IPS-18c (cell line): Measurements from ENCODE around the gene SERPINA4.
"Not testable (repeated sequence)": the region's sequence is repeated elsewhere in the genome, so short reads cannot be mapped to it uniquely, and the experiment has no call there.

ENCODE experiments used
- H3K4me3 ChIP-seq: 2 replicates; pipeline ENCODE4 v1.7.0; 2013; ENCODE audit warnings: low read depth, mild to moderate bottlenecking, low read length, moderate library complexity; ENCODE audit not compliant: insufficient read depth
- H3K9me3 ChIP-seq: one replicate; pipeline ENCODE4 v1.6.1; 2013; ENCODE audit warnings: mild to moderate bottlenecking, low read length, moderate library complexity; ENCODE audit not compliant: control insufficient read depth, insufficient read depth

SERPINA4 gene

DNA sequence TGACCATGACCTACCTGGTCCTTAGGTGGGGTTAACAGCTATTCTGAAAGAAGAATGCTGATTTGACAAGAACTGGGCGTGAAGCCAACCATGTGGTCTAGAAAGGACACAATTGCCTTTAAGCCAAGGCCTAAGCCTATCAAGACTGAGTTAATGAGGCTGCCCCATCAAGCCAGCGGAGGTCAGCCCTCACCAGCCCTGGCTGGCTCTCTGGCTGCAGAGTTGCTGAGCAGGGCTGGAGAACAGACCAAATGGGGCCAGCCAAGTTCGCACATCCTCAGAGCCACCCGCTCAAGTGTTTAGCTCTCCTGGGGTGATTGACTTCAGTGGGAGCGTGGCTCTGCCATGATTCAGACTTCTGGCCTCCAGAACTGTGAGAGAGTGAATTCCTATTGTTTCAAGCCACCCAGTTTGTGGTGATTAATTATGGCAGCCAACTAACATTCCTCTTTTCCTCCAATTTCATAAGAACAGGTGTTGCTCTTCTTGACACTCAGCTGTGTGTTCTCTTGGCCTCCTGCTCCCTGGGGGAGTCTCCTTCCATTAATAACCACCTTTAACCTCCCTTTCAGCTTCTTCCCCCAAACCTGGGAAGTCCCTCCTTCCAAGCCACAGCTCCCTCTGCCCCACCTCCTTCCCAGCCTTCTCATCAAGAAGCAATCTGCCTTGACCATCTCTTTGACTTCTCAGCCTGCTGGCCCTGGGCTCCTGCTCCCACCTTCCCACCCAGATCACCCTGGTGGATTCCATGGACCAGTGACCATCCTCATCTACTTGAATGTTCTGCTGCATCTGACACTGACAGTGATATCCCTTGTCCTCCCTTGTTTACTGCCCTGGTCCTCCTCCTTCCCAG lies 14.7 kb downstream of the SERPINA4 start:
- peaks cover 6% of the 10 kb centered on the region for H3K9me3 ChIP-seq
- no peak overlapping the region for H3K4me3 ChIP-seq

GRCh38 chr14:94577472-94577871 lies 16.2 kb downstream of the SERPINA4 start:
- H3K4me3 ChIP-seq, H3K9me3 ChIP-seq: not testable (repeated sequence)

DNA sequence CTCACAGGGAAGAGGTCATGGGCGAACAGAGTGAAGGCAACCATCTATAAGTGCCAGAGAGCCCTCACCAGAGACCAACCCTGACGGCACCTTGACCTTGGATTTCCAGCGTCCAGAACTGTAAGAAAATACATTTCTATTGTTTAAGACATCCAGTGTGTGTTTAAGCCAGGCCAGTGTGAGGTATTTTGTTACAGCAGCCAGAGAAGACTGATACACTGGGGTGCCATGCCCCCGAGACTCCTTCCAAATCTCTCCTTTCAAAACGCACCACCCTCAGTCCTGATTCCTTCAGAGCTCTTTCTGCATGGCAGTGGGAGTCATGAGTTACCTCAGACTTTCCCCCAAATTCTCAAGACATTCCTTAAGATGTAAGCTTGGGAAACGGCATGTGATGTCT lies 17.5 kb downstream of the SERPINA4 start:
- peaks cover 6% of the 10 kb centered on the region for H3K9me3 ChIP-seq
- H3K4me3 ChIP-seq: no peak overlapping the region

DNA sequence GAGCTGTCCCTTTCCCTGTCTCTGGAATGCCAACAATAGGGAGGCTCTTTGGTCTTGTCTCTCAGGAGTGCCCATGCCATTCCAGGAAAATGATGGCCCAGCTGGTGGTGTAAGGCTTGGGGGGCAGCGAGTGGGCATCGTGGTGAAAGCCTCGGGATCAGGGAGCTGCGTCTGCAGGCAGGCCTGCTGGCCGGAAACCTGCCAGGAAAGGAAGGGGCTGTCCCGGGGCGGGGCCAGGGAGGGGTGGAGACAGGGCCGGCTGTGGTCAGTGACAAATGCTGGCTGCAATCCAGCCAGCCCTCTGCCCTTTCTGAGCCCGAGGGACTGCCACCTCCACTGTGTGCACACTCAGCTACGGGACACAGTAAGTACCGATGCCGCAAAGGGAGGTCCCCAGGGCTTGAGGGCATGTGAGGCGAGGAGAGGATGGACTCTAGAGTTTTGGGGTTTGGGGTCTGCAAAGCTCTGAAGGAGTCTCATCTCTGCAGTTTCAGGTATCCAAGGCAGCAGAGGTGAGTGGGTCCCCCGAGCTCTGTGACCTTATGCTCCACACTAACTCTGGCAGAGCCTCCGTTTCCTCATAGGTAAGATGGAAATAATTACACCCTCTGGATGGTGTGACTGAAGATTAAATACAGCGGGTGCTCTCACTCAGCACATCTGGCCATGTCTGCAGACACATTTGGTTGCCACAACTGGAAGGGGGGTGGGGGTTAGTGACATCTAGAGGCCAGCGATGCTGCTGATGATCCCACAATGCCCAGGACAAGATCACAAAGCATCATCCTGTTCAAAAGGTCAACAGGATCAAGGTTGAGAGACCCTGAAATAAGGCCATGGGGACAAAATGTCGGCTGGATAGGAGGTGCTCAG lies 20.1 kb downstream of the SERPINA4 start, which contains the start of gene SERPINA5:
SERPINA5 (plus strand) TSS at position 300 of the 873 bp plus-strand sequence. CDS start 5,937 bp downstream, outside the sequence.
- Histone ChIP-seq H3K4me3 (no peak within 1 kb of the TSS; the same call in 1 of the 2 replicates), H3K9me3 (peaks cover 4% of the 10 kb centered on the region)

- Histone ChIP-seq H3K9me3 (peaks cover 4% of the 10 kb centered on the region), H3K4me3 (no peak overlapping the region)
Observed at GRCh38 chr14:94582199-94582750, 21.0 kb downstream of the SERPINA4 start.

DNA sequence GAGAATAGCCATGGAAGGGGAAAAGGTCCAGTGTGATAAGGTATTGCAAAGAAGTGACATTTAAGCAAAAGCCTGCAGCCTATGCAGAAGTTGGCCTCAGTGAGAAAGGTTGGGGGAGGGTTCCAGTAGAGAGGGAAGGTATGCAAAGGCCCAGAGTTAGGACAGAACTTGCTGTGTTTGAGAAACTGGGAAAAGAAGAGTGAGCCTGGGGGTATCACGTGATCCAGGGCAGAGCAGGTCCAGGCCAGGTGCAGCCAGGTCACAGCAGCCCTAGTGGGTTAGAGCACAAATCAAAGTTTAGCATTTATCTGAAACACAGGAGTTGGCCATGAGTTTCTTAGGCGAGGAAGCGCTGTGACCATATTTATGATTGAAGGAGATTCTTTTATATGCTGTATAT lies 21.6 kb downstream of the SERPINA4 start:
- Histone ChIP-seq H3K4me3 (no peak overlapping the region), H3K9me3 (peaks cover 4% of the 10 kb centered on the region)

GRCh38 chr14:94583557-94583956 lies 22.3 kb downstream of the SERPINA4 start:
- Histone ChIP-seq H3K9me3 (peaks cover 4% of the 10 kb centered on the region), H3K4me3 (no peak overlapping the region)

DNA sequence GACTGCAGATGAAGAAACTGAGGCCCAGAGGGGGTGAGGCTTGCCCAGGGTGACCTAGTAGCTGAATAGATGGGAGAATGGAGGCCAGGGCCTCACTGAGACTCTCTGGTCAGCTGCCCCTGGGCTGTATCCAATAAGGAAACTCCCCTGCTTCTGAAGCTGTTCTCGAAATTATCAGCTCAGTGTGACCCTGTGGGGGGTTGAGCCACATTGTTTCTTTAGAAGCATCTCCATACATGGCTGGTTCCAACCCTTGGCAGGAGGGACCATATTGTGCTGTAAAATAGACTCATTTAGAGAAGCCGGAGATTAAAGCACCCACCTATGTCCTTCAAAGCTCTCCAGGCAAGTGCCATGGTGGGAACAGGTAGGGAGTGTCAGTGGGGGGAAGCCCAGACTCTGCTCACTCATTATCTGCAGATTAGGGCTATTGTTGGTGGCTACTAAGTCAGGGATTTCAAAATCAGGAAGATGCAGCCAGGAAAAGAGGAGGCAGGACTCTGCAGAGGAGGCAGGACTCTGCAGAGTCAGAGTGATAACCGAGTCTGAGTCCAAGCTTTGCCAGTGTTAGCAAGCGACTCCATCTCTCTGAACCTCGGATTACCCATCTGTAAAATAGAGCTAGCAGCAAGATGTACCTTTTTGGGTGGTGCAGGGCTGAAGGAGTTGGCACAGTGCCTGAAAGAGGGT lies 23.5 kb downstream of the SERPINA4 start:
- no peak overlapping the region for H3K4me3 ChIP-seq
- H3K9me3 ChIP-seq: peaks cover 2% of the 10 kb centered on the region

DNA sequence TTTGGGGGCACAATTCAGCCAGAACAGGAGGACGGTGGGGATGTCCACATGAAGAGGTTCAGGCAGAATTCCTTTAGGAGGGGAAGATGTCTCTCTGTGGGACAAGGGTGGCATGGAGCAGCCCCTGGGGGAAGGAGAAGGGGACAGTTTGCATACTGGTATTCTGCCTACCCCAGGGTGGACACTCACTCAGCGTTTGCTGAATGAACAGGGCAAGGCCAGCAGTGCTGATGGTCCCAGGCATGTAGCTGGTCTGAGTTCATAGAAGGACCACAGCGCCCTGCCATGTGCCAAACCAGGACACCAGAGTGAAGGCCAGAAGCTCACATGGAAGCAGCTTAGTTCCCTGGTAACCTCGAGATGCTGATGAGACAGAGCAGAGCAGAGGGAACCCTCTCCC lies 25.4 kb downstream of the SERPINA4 start:
- peaks cover 2% of the 10 kb centered on the region for H3K9me3 ChIP-seq
- no peak overlapping the region for H3K4me3 ChIP-seq

GRCh38 chr14:94588311-94588710 lies 27.1 kb downstream of the SERPINA4 start:
- no peak overlapping the region for H3K4me3 ChIP-seq
- H3K9me3 ChIP-seq: peaks cover 2% of the 10 kb centered on the region

GRCh38 chr14:94591073-94591472 lies 29.8 kb downstream of the SERPINA4 start:
- Histone ChIP-seq H3K4me3 (no peak overlapping the region), H3K9me3 (peaks cover 2% of the 10 kb centered on the region)

DNA sequence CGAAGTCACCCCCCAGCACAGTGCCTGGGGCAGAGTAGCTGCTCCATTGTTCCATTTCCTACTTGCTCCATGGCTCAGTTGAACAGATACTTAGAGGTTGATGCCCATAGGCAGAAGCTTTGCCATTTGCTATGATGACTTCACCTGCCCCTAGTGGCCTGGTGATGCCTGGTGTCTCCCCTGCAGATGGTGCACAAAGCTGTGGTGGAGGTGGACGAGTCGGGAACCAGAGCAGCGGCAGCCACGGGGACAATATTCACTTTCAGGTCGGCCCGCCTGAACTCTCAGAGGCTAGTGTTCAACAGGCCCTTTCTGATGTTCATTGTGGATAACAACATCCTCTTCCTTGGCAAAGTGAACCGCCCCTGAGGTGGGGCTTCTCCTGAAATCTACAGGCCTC lies 30.6 kb downstream of the SERPINA4 start:
- Histone ChIP-seq H3K9me3 (peaks cover 2% of the 10 kb centered on the region), H3K4me3 (no peak overlapping the region)

DNA sequence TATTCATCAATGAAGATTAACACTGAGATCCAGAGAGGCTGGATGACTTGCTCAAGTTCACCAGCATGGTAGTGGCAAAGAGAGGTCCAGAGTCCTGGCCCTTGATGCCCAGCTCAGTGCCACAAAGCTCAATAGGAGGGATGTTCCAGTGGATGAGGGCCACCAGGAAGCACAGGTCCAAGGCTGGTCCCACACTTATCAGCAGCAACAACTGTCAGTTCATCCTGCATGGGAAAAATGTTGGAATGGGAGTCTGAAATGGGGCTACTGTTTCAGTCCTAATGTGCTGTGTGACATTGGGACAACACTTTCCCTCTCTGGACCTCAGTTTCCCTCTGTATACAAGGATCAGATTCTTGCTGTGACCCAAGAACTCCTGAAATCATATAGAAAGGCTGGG lies 31.2 kb downstream of the SERPINA4 start:
- Histone ChIP-seq H3K9me3 (peaks cover 2% of the 10 kb centered on the region), H3K4me3 (no peak overlapping the region)

DNA sequence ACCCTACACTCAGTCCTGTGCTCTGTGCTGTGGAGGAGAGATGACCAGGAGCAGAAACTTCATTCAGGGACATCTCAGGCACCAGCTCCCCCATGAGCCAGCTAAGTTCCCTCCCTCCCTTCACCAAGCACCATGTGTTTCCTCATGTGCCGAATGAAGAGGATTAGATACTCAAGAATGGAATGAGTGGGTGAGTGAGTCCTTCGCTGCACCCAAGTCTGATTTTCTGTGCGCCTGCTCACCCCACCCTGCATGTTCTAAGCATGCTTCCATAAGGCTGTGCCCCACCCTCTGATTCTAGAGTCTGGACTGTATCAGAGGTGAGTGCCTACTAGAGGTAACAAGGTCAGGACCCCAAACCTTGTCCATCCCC lies 32.1 kb downstream of the SERPINA4 start:
- H3K4me3 ChIP-seq: no peak overlapping the region
- H3K9me3 ChIP-seq: peaks cover 2% of the 10 kb centered on the region

DNA sequence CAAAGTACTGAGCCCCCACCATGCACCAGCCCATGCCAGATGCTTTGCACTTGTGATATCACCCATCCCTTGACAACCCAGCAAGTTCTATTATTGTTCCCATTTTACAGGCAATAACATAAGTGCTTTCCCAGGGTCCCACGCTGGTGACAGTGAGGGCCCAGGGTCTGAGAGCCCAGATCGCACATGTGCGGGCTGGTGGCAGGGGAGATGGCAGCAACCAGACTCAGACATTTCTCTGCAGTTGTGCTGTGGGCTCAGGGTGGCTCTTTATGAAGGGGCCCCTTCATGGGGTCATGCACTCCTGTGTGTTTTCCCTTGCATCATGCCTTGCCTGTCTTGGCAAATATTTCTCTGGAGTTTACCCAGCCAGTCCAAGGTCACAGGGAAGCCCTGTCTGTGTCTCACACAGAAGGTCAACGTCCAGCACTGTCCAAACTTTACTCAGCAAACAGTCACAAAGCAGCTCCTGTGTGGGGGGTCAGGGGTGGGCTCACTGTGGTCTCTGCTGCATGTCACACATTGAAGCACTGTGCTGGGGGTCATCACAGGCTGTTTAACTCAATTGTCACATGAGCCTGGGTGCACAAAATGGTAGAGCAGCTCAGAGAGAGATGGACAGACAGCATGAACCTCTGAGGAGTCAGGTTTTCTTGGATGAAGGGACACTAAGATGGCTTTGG lies 32.6 kb downstream of the SERPINA4 start:
- H3K4me3 ChIP-seq: no peak overlapping the region

GRCh38 chr14:94594441-94594840 lies 33.2 kb downstream of the SERPINA4 start:
- Histone ChIP-seq H3K9me3 (peaks cover 2% of the 10 kb centered on the region), H3K4me3 (no peak overlapping the region)

More for the DNA sequence above, 32.6 kb downstream of the SERPINA4 start:
- peaks cover 2% of the 10 kb centered on the region for H3K9me3 ChIP-seq

GRCh38 chr14:94595912-94596311 lies 34.7 kb downstream of the SERPINA4 start:
- Histone ChIP-seq H3K9me3 (no peaks in the 10 kb centered on the region), H3K4me3 (no peak overlapping the region)
